GM19193 (cell line): Measurements from ENCODE around the gene DCPS.

ENCODE experiments used
- POLR2A ChIP-seq: IDR thresholded peaks from 4 replicates; pipeline ENCODE4 v1.6.1; 2011; ENCODE audit not compliant: insufficient read depth, insufficient read length; ENCODE audit errors: extremely low read depth

Gene DCPS

DNA sequence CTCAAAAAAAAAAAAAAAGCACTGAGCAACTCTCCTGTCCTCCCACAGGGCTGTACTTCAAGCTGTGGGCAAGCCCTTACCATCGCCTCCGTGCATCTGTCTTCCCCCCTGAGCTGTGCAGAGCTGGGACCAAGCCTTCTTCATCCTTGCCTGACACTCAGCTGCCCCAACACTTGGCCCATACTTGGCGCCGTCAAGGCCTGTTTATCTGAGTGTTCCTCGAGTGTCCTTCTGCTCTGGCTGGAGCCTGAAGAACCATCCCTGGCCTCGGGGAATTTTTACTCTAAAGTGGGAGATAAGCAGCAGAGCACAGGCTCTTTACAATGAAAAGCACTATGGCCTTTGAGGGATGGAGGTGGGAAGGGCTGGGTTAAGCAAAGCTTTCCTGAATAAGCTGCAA, 22.6 kb upstream of the DCPS start:
- TF ChIP-seq POLR2A, result no peak

DNA sequence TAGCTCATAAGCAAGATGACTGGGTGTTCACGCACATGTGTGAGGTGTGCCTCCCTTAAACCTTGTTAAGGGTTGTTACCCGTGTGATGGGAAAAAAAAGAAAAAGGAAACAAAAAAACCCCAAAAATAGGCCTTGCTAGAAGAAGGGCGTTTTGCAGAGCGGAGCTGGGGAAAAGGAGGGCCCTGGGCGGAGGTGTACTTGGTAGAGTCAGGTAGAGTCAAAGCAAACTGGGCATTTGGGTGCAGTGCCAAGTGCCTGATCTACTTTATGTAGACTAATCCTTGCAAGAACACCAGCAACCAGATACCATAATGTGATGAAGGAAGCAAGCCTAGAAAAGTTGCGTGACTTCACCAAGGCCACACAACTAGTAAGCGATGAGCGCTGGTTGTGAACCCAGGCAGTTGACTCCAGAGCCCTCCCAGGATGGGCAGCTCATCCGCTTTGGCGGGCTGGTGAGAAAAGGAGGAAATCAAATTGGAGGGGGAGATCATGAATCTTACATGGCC, 22.1 kb upstream of the DCPS start:
- no peak for TF ChIP-seq POLR2A

DNA sequence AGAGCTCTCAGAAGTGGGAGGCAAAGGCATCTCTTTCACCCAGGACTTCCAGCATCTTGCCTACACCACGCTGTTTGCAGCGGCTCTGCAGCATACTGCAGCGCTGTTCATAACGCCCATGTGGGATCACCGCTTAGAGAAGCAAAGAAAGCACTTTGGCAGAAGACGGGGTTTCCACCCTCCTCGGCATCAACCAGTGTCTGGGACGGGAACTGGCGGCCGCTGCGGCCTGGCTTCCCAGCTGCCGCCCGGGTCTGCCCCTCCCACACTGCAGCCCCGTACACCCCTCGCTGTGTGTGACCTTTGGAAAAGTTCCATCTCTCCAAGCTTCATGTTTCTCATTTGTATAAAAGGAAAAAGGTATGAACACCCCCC, 21.5 kb upstream of the DCPS start:
- TF ChIP-seq POLR2A, result no peak

DNA sequence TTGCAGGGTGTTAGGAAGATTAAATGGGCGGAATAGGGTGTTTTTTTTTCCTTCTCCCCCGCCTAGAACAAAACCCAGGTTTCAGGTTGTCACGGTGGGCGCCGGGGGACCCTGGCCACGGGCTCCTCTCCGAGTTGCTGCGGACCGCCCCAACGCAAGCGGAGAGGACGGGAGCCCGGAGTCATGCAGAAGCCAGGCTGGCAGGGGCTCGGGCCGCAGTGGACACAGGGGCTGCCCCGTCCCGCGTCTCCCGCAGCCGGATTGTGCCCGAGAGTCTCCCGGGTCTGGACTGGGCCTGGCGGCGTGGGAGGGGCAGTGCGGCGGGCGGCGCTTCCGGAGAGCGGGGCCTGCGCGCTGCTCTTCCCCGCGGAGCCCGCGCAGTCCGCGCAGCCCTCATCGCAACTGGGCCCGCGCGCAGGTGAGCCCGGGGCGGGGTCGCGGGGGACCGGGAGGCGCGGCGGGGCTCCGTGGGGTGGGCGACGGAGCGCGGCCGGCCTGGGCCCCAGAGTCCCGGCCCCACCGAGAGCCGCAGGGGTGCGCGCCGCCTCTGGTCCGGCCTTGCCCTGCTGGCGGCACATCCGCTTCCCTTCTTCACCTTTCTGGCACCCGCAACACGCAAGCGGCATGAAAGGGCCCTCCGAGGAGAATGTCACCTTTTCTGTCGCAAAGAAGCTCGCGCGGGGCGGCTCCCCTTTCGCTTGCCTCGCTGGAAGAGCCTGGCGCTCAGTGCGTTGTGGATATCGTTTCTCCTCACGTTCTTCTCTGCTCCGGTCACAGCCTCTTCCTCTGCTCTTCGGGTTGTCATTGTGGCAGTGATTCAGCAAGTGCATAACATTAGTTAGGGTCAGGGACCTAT, 20.9 kb upstream of the DCPS start, which contains the start of gene TIRAP:
TSS of gene TIRAP (plus strand) at position 358 of the 856 bp plus-strand sequence. CDS start 7,802 bp downstream, outside the sequence.
- TF ChIP-seq POLR2A, result peak; percentile 64

DNA sequence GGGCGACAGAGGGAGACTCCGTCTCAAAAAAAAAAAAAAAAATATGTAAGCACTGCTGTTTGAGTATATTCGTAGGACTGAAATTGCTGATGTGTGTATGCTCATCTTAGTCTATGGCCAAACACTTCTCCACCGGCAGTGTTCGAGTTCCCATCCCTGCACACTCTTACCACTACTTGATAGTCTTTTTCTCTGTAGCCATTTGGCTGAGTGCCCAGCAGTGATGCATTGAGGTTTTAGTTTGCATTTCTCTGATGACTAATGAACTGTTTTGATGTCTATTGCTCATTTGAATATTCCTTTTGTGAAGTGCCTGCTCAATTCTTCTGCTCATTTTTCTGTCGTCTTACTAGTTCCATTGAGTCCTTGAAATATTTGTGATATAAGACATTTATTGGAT, 19.0 kb upstream of the DCPS start:
- no peak for TF ChIP-seq POLR2A

DNA sequence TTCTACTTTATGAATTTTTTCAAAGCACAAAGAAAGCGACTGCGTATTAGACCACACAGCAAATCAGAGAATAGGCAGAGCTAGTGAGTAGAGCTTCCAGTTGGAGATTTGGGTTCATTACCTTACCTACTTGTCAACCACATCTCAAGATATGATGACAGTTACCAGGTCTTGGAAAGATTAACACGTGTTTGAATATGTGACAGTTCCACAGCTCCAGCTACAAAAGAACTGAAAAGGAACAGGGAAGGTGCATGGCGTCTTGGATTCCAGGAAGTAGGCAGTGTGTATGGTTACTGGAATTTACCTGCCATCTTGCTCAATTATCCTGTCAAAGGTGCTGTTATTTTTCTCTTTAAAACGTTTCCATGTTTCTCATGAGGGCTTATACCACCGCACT, 15.6 kb upstream of the DCPS start:
- no peak for TF ChIP-seq POLR2A

DNA sequence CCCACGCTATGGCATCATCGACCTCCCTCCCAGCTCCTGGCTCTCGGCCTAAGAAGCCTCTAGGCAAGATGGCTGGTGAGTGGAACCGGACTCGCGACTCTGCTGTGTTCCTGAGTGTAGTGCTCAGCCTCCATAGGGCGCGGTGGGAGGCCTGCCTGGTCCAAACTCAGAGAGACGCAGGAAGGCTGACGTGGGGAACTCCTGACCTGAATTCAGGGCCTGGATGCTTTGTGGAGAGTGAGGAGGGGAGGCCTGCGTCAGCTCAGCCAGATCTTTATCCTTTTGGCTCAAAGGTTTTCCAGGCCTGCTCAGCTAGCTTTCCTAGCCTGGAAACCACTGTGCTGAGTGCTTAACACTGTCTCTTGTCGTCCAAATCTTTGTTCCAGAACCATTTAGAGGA, 13.0 kb upstream of the DCPS start:
- no peak for TF ChIP-seq POLR2A

DNA sequence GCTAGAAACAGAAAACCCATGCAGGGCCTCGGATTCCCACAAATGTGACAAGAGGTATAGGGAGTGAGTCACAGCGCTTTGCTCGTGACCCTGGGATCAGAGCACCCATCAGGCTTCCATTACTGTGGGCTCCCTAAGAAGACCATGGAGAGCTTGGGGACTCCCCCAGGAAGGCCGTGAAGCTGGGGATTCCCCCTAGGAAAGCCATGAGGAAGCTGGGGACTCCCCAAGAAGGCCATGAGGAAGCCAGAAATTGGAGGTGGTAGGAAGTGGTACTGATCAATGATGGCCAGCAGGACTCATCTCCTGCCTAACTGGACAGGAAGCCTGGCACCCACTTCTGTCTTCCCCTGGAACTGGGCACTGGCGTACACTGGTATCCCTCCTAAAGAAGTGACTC, 10.1 kb upstream of the DCPS start:
- no peak for TF ChIP-seq POLR2A

DNA sequence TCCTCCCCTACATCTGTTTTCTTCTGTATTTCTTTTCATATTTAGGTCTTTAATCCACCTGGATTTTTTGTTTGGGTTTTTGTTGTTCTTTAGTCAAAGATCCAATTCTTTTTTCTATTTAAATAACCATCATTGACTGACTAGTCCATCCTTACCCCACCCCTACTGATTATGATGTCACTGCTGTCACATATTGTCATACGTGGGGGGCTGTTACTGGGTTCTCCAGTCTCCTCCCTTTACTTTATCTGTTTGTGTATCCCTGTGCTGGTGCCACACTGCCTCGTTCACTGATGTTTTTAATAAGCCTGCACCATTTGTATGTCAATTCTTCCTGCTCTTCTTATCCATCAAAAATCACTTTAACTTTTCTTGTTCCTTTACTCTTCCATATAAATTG, 6.9 kb upstream of the DCPS start:
- no peak for TF ChIP-seq POLR2A

DNA sequence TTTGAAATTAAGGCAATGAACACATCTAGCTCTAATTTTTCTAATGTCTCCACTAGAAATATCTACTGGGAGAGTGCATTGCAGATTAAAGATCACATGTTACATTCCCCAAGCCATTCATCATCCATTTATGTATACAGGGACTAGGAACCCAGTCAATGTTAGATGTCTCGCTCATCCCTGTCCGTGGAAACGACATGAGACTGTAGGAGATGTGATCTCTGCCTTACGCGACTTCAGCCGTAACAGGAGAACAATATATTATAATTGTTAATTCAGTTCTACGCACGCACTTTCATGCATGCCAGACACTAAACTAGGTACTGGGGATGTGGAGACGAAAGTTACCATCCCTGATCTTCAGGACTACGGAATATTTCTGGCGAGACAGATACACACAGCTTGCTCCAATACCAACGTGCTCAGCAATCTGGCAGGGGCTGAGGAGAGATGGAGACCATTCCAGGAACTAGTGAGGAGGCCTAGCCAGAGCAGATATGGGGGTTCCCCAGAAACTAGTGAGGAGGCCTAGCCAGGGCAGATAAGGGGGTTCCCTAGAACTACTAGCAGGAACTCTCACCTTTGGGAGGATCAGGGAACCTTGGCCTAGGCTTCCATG, 706 bp downstream of the DCPS start:
- TF ChIP-seq POLR2A, result no peak

DNA sequence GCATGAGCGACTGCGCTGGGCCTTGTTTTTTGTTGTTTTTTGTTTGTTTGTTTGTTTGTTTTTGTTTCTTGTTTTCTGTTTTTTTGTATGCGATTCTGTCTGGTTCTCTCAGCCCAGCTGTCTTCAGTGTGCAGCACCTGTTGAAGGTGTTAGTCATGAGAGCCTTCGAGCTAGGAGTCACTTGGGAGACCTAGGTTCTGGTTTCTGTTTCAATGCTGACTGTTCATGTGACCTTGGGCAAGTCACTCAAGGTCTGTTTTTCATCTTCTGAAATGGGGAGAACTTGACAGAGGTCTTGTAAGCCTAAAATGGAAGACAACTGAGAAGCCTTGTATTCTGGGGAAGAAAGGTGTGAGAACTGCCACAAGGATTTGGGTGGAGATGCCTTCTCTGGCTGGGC, 1.8 kb downstream of the DCPS start:
- TF ChIP-seq POLR2A, result no peak

DNA sequence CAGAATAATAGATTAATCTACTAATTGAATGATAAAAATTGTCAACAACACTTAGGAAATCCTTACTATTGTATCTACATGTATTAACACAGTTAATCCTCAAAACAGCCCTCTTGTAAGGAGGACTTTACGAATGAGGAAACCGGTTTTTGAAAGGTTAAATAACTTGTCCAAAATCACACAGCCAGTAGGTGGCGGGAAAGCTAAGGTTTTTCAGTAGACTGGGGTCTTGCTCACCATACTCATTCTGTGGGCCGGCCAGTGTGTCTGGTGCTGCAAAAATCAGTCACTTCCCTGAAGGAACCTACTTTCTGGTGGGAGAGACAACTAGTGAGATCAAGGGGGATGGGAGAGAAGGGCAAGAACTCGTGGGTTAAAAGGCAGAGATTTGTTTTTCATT, 3.8 kb downstream of the DCPS start:
- TF ChIP-seq POLR2A, result no peak

DNA sequence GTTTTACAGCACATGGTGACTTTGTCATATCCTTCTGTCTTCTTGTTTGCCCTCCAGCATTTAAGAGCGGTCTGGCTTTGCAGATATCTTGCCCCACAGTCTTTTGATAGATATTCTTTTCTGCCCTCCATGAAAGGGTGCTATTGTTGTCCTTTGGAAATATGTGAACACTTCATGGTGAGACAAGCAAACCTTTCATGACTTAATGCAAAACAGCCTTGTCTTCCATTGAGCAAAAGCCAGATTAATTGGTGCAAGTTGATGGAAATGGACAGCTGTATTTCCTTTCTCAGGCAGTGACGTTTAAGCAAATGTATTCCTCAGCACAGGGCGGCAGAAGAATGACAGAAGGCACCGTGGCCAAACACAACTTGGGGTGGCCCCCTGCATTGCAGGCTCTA, 4.4 kb downstream of the DCPS start:
- no peak for TF ChIP-seq POLR2A

DNA sequence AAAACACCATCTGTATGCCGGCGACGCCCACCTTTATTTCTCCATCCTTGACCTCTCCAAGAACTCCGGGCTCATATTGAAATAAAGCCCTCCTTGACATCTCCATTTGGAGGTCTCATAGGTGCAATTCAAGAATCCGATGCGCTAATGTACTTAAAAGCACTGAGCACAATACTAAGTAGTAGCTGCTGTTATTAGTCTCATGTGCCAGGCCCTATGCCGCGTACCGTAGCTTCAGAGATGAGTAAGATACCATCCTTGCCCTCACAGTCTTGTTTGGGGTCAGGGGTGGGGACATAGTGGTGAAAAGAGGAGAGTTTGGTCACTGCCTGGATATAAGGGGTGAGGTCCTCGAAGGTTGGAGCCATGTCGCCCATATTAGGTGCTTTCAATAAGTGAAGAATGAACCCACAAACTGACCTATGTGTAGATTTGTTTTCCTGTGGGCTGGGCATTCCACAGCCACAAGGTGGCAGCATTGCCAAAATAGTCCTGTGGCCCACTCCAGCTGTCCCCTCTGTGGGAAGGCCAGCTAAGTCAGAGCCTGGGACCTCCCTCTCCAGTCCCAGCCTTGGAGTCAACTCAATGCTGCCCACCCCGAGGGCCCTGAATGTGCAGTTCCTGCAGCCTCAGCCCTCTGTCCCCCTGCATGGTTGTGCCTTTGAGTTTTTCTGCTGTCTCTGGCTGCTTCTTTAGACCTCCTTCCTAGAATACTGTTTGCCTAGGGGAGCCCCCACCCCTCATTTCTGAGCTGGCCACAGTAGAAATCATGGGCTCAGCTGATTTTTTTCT, 6.5 kb downstream of the DCPS start:
- TF ChIP-seq POLR2A, result no peak

DNA sequence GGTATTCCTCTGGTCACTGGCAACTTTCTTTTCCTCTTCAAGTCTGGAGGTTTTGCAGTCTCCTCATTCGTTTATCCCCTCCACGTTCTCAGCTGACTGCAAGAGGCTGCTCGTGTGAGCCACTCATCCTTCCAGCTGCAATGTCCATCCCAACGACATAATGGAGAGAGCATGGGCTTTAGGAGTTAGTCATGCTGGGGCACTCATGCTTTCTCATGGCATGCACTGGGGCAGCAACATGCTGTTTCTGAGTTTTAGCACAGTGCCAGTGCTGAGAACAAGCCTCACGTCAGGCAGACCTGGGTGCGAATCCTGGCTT, 7.1 kb downstream of the DCPS start:
- no peak for TF ChIP-seq POLR2A
